ENCODE measurements around the gene GPR21.
A peak's percentile ranks its signal among the peaks of the same experiment; 100 is the strongest.

Gene GPR21

GRCh38 chr9:123028136-123028535 is 5.3 kb upstream of the GPR21 start:
- no peaks in the 10 kb centered on the region for H3K27me3 ChIP-seq (ENCODE audit: control insufficient read depth in 5 of 5, insufficient read depth in 4 of 5, low read length in 5 of 5)
- peaks cover 0 to 16% (median 8%) of the 10 kb centered on the region in 5 donors for H3K36me3 ChIP-seq (ENCODE audit: control insufficient read depth in 5 of 5, insufficient read depth in 5 of 5, low read length in 5 of 5)
- no peaks in the 10 kb centered on the region for H3K4me1 ChIP-seq (ENCODE audit: control insufficient read depth in 5 of 5, insufficient read depth in 5 of 5, low read length in 5 of 5)
- no peaks in the 10 kb centered on the region for H3K9me3 ChIP-seq (ENCODE audit: control insufficient read depth in 5 of 5, low read length in 5 of 5)
- H3K27ac ChIP-seq (ENCODE audit: low read depth, low read length) = no peak overlapping the region
- no peak overlapping the region for H3K9ac ChIP-seq (ENCODE audit: low read length in 5 of 5)
- H3K4me3 ChIP-seq (ENCODE audit: low read depth in 1 of 5, low read length in 5 of 5) = no peak overlapping the region

- Histone ChIP-seq H3K36me3 (ENCODE audit: control insufficient read depth in 5 of 5, insufficient read depth in 5 of 5, low read length in 5 of 5) (peaks cover 0 to 13% (median 6%) of the 10 kb centered on the region in 5 donors), H3K27me3 (ENCODE audit: control insufficient read depth in 5 of 5, insufficient read depth in 4 of 5, low read length in 5 of 5) (no peaks in the 10 kb centered on the region), H3K27ac (ENCODE audit: low read depth, low read length) (no peak overlapping the region), H3K9me3 (ENCODE audit: control insufficient read depth in 5 of 5, low read length in 5 of 5) (no peaks in the 10 kb centered on the region), H3K4me3 (ENCODE audit: low read depth in 1 of 5, low read length in 5 of 5) (no peak overlapping the region), H3K9ac (ENCODE audit: low read length in 5 of 5) (no peak overlapping the region), H3K4me1 (ENCODE audit: control insufficient read depth in 5 of 5, insufficient read depth in 5 of 5, low read length in 5 of 5) (peaks cover 0 to 2% (median 0%) of the 10 kb centered on the region in 5 donors)
Observed at GRCh38 chr9:123028973-123029372, 4.5 kb upstream of the GPR21 start.

- peaks cover 0 to 25% (median 21%) of the 10 kb centered on the region in 5 donors for H3K4me1 ChIP-seq (ENCODE audit: control insufficient read depth in 5 of 5, insufficient read depth in 5 of 5, low read length in 5 of 5)
Observed at GRCh38 chr9:123031963-123032362, 1.5 kb upstream of the GPR21 start.

DNA sequence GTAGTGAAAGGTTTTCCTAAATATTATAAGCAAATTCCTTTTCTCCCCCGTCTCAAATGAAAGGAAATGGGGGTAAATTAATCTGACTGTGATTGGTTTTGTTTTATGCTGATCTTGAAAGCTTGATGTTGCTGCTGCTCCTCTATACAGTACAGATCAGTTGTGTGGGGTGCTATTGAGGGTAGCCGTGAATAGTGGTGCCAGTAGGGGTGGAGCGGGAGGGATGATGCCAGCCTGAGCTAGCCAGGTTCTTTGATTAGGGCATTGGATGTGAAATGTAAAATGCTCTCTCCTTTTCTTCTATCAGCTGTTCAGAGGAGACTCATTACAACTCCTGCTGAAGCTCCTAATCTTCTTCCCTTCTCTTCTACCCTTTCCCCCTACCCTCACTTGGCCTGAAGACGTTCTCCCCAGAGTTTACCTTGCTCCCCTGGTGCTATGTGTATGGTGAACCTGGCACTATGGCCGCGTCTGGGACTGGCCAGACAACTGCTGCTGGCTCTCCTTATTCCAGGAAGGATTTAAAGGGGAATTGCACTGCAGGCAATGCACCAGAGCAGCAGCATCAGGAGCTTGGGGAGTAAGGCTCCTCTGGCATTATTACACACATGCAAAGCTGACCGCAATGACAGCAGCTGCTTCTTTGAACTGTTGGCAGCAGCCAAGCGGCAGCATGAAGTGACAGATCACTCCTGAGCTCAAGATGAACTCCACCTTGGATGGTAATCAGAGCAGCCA is 566 bp downstream of the GPR21 start:
- Histone ChIP-seq H3K9me3 (ENCODE audit: control insufficient read depth in 5 of 5, low read length in 5 of 5) (no peaks in the 10 kb centered on the region), H3K4me1 (ENCODE audit: control insufficient read depth in 5 of 5, insufficient read depth in 5 of 5, low read length in 5 of 5) (peaks cover 0 to 31% (median 23%) of the 10 kb centered on the region in 5 donors), H3K27me3 (ENCODE audit: control insufficient read depth in 5 of 5, insufficient read depth in 4 of 5, low read length in 5 of 5) (no peaks in the 10 kb centered on the region), H3K9ac (ENCODE audit: low read length in 5 of 5) (no peak overlapping the region), H3K36me3 (ENCODE audit: control insufficient read depth in 5 of 5, insufficient read depth in 5 of 5, low read length in 5 of 5) (peaks cover 0 to 24% (median 3%) of the 10 kb centered on the region in 5 donors), H3K27ac (ENCODE audit: low read depth, low read length) (no peak overlapping the region), H3K4me3 (ENCODE audit: low read depth in 1 of 5, low read length in 5 of 5) (peak overlapping the region in 3 of 5 donors; percentile 27 to 50 (median 50))

More at GRCh38 chr9:123031963-123032362, 1.5 kb upstream of the GPR21 start:
- no peaks in the 10 kb centered on the region for H3K27me3 ChIP-seq (ENCODE audit: control insufficient read depth in 5 of 5, insufficient read depth in 4 of 5, low read length in 5 of 5)
- H3K9me3 ChIP-seq (ENCODE audit: control insufficient read depth in 5 of 5, low read length in 5 of 5) = no peaks in the 10 kb centered on the region
- H3K9ac ChIP-seq (ENCODE audit: low read length in 5 of 5) = no peak overlapping the region
- H3K4me3 ChIP-seq (ENCODE audit: low read depth in 1 of 5, low read length in 5 of 5) = no peak overlapping the region
- H3K27ac ChIP-seq (ENCODE audit: low read depth, low read length) = no peak overlapping the region
- H3K36me3 ChIP-seq (ENCODE audit: control insufficient read depth in 5 of 5, insufficient read depth in 5 of 5, low read length in 5 of 5) = peaks cover 3 to 24% (median 5%) of the 10 kb centered on the region in 5 donors

DNA sequence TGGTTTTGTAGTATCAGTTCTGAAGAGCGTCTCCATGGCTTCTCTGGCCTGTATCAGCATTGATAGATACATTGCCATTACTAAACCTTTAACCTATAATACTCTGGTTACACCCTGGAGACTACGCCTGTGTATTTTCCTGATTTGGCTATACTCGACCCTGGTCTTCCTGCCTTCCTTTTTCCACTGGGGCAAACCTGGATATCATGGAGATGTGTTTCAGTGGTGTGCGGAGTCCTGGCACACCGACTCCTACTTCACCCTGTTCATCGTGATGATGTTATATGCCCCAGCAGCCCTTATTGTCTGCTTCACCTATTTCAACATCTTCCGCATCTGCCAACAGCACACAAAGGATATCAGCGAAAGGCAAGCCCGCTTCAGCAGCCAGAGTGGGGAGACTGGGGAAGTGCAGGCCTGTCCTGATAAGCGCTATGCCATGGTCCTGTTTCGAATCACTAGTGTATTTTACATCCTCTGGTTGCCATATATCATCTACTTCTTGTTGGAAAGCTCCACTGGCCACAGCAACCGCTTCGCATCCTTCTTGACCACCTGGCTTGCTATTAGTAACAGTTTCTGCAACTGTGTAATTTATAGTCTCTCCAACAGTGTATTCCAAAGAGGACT is 1.5 kb downstream of the GPR21 start:
- Histone ChIP-seq H3K9ac (ENCODE audit: low read length in 5 of 5) (no peak overlapping the region), H3K27me3 (ENCODE audit: control insufficient read depth in 5 of 5, insufficient read depth in 4 of 5, low read length in 5 of 5) (no peaks in the 10 kb centered on the region), H3K27ac (ENCODE audit: low read depth, low read length) (no peak overlapping the region), H3K9me3 (ENCODE audit: control insufficient read depth in 5 of 5, low read length in 5 of 5) (no peaks in the 10 kb centered on the region), H3K36me3 (ENCODE audit: control insufficient read depth in 5 of 5, insufficient read depth in 5 of 5, low read length in 5 of 5) (peaks cover 0 to 19% (median 5%) of the 10 kb centered on the region in 5 donors), H3K4me1 (ENCODE audit: control insufficient read depth in 5 of 5, insufficient read depth in 5 of 5, low read length in 5 of 5) (peaks cover 0 to 40% (median 29%) of the 10 kb centered on the region in 5 donors), H3K4me3 (ENCODE audit: low read depth in 1 of 5, low read length in 5 of 5) (peak overlapping the region in 3 of 5 donors; percentile 27 to 50 (median 42))

DNA sequence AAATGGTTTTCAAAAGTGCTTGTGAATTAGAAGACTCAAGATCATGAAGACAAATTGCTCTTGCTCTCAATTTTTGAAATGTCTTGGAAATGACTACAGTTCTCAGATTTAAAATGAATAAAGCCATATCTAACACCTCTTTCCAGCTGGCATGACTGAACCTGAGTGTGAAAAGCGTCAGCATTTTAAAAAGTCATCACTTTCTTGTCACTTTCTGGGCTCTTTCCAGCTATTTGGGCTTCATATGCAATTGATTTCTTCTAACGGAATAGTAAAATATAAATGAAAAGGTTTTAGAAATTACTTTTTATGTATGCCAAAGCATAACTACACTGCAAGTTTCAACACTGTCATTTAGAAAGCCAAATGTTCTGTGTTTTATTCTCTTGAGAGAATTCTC is 2.3 kb downstream of the GPR21 start:
- Histone ChIP-seq H3K36me3 (ENCODE audit: control insufficient read depth in 5 of 5, insufficient read depth in 5 of 5, low read length in 5 of 5) (peaks cover 0 to 19% (median 5%) of the 10 kb centered on the region in 5 donors), H3K4me1 (ENCODE audit: control insufficient read depth in 5 of 5, insufficient read depth in 5 of 5, low read length in 5 of 5) (peaks cover 0 to 41% (median 29%) of the 10 kb centered on the region in 5 donors), H3K9me3 (ENCODE audit: control insufficient read depth in 5 of 5, low read length in 5 of 5) (no peaks in the 10 kb centered on the region), H3K9ac (ENCODE audit: low read length in 5 of 5) (peak overlapping the region in 1 of 5 donors; percentile 34), H3K27me3 (ENCODE audit: control insufficient read depth in 5 of 5, insufficient read depth in 4 of 5, low read length in 5 of 5) (no peaks in the 10 kb centered on the region), H3K27ac (ENCODE audit: low read depth, low read length) (peak overlapping the region; percentile 64), H3K4me3 (ENCODE audit: low read depth in 1 of 5, low read length in 5 of 5) (no peak overlapping the region)

DNA sequence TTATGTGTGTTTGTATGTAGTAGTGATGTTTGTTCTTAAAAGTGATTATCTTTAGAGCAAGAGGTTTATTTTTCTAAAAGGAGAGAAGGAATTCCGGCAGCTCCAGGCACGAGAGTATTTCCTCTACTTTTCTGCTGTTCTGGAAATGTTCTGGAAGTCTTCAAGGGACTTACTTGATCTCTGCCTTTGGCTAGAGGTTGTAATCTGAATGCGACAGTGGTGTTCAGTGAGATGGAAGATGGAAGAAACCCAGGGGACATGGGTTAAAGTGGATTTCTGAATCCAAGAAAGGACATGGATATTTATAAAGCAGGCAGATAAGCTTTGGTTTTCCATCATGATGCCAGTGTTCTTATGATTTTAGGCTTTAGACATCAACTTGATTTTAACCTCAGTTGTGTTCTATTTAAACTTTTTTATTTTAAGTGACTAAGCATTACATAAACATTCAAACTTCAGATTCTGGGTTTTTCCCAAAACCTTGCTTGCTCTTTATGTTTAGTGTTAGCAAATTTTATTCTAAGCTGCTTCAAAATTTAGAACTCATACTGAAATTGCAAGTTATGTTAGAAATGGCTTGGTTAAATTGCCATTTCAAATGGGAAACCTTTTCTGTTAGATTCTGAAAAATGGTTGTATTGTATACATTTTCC is 3.6 kb downstream of the GPR21 start:
- peaks cover 0 to 28% (median 10%) of the 10 kb centered on the region in 5 donors for H3K36me3 ChIP-seq (ENCODE audit: control insufficient read depth in 5 of 5, insufficient read depth in 5 of 5, low read length in 5 of 5)
- peak overlapping the region; percentile 64 for H3K27ac ChIP-seq (ENCODE audit: low read depth, low read length)
- H3K4me1 ChIP-seq (ENCODE audit: control insufficient read depth in 5 of 5, insufficient read depth in 5 of 5, low read length in 5 of 5) = peaks cover 0 to 41% (median 29%) of the 10 kb centered on the region in 5 donors
- no peaks in the 10 kb centered on the region for H3K9me3 ChIP-seq (ENCODE audit: control insufficient read depth in 5 of 5, low read length in 5 of 5)
- H3K27me3 ChIP-seq (ENCODE audit: control insufficient read depth in 5 of 5, insufficient read depth in 4 of 5, low read length in 5 of 5) = no peaks in the 10 kb centered on the region
- H3K9ac ChIP-seq (ENCODE audit: low read length in 5 of 5) = peak overlapping the region in 2 of 5 donors; percentile 3 to 34
- H3K4me3 ChIP-seq (ENCODE audit: low read depth in 1 of 5, low read length in 5 of 5) = no peak overlapping the region

DNA sequence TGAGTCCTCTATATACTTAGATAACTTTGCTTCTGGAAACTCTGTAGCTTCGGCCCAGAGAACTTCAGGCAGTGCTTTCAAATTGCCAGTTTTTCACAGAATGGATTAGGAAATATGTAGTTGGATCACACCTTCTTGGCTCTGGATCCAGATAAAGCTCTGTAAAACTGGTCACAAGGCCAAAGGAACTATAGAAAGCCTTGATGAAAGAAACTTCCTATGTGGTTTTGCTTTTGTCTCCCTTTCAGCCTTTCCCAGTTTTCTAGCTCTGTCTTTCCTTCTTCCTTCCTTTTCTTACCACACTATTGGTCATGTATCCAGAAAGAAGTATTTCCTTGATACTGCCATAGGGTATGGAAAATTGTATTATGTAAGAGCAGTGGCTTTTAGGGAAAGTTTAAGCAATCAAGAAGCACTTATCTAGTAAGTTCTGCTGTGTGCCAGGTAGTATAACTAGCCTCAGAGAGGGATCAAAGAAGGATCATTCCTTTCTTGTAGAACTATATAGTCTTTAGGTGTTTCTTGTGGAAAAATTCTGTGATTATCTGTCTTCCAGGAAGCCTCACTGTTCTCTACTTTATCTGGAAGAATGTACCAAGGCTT is 6.3 kb downstream of the GPR21 start:
- Histone ChIP-seq H3K27me3 (ENCODE audit: control insufficient read depth in 5 of 5, insufficient read depth in 4 of 5, low read length in 5 of 5) (no peaks in the 10 kb centered on the region), H3K4me3 (ENCODE audit: low read depth in 1 of 5, low read length in 5 of 5) (no peak overlapping the region), H3K4me1 (ENCODE audit: control insufficient read depth in 5 of 5, insufficient read depth in 5 of 5, low read length in 5 of 5) (peaks cover 0 to 36% (median 22%) of the 10 kb centered on the region in 5 donors), H3K27ac (ENCODE audit: low read depth, low read length) (no peak overlapping the region), H3K36me3 (ENCODE audit: control insufficient read depth in 5 of 5, insufficient read depth in 5 of 5, low read length in 5 of 5) (peaks cover 0 to 17% (median 8%) of the 10 kb centered on the region in 5 donors), H3K9ac (ENCODE audit: low read length in 5 of 5) (peak overlapping the region in 1 of 5 donors; percentile 6), H3K9me3 (ENCODE audit: control insufficient read depth in 5 of 5, low read length in 5 of 5) (peaks cover 0 to 8% (median 4%) of the 10 kb centered on the region in 5 donors)

- H3K9me3 ChIP-seq (ENCODE audit: control insufficient read depth in 5 of 5, low read length in 5 of 5) = peaks cover 0 to 8% (median 4%) of the 10 kb centered on the region in 5 donors
- H3K4me3 ChIP-seq (ENCODE audit: low read depth in 1 of 5, low read length in 5 of 5) = no peak overlapping the region
- H3K27ac ChIP-seq (ENCODE audit: low read depth, low read length) = no peak overlapping the region
- H3K4me1 ChIP-seq (ENCODE audit: control insufficient read depth in 5 of 5, insufficient read depth in 5 of 5, low read length in 5 of 5) = peaks cover 0 to 27% (median 14%) of the 10 kb centered on the region in 5 donors
- peaks cover 0 to 10% (median 8%) of the 10 kb centered on the region in 5 donors for H3K36me3 ChIP-seq (ENCODE audit: control insufficient read depth in 5 of 5, insufficient read depth in 5 of 5, low read length in 5 of 5)
- H3K9ac ChIP-seq (ENCODE audit: low read length in 5 of 5) = no peak overlapping the region
- H3K27me3 ChIP-seq (ENCODE audit: control insufficient read depth in 5 of 5, insufficient read depth in 4 of 5, low read length in 5 of 5) = no peaks in the 10 kb centered on the region
Observed at GRCh38 chr9:123040801-123041200, 7.3 kb downstream of the GPR21 start.

All from subcutaneous abdominal adipose tissue (tissue), 5 donors.